Immature natural killer cell (primary cell): ENCODE results near the gene ACTR3C. TPM values are rescaled to one million over a fixed set of nuclear protein-coding genes. Genes with fewer than 3 reads are reported as not detected.
"Not testable (repeated sequence)": the region's sequence is repeated elsewhere in the genome, so short reads cannot be mapped to it uniquely, and the experiment has no call there.

Source experiments
- DNase-seq, 3 donors: peaks; one replicate each; pipeline ENCODE4 v3.0.0; 2022; ENCODE audit warnings: mixed read lengths in 1 of 3
- H3K27ac Mint-ChIP-seq, 6 donors: one replicate each; pipeline ENCODE4 v1.8.0; 2020; ENCODE audit warnings: mixed read lengths in 6 of 6, mild to moderate bottlenecking in 5 of 6, inconsistent platforms in 4 of 6, moderate library complexity in 3 of 6
- H3K27me3 Mint-ChIP-seq, 3 donors: one replicate each; pipeline ENCODE4 v1.8.0; 2020 to 2021; ENCODE audit warnings: low read depth in 3 of 3, mild to moderate bottlenecking in 3 of 3, mixed read lengths in 3 of 3, moderate library complexity in 3 of 3, inconsistent platforms in 1 of 3
- H3K36me3 Mint-ChIP-seq, 3 donors: one replicate each; pipeline ENCODE4 v1.8.0; 2020; ENCODE audit warnings: mixed read lengths in 3 of 3, inconsistent platforms in 2 of 3, mild to moderate bottlenecking in 2 of 3
- H3K4me1 Mint-ChIP-seq, 2 donors: one replicate each; pipeline ENCODE4 v1.8.0; 2020; ENCODE audit warnings: inconsistent platforms in 2 of 2, mild to moderate bottlenecking in 2 of 2, mixed read lengths in 2 of 2, moderate library complexity in 1 of 2
- H3K4me3 Mint-ChIP-seq, 5 donors: one replicate each; pipeline ENCODE4 v1.8.0; 2020; ENCODE audit warnings: mild to moderate bottlenecking in 5 of 5, mixed read lengths in 5 of 5, inconsistent platforms in 3 of 5, moderate library complexity in 3 of 5
- H3K9me3 Mint-ChIP-seq, 6 donors: one replicate each; pipeline ENCODE4 v1.8.0; 2020; ENCODE audit warnings: mild to moderate bottlenecking in 6 of 6, mixed read lengths in 6 of 6, inconsistent platforms in 4 of 6, moderate library complexity in 3 of 6
- polyA plus RNA-seq, 3 donors: library from polyadenylated mRNA; unstranded; fragments of 300-500 nt; fragmentation: Illumina TruSeq; gene quantifications; one replicate each; pipeline ENCODE4 v1.2.3, GENCODE V29; 2021

ACTR3C gene
- polyA plus RNA-seq, 3 donors from 2014 or later, result 3.6 to 8.8 (median 6.5) TPM

DNA sequence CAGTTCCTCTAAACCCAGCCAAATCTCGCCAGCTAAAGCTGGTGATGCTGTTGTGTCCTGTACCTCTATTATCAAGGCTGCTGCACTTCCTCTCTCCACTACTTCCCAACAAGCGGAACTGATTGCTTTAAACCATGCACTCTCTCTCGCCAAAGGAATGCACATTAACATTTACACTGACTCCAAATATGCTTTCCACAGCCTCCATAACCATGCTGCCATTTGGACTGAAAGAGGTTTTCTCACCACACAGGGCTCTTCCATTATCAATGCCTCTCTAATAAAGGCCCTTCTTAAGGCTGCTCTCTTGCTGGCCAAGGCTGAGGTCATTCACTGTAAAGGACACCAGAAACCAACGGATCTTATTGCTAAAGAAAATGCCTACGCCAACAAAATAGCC, 11.6 kb downstream of the ACTR3C start:
- H3K4me3 Mint-ChIP-seq, result no peak overlapping the region
- H3K36me3 Mint-ChIP-seq, result peaks cover 0 to 6% (median 4%) of the 10 kb centered on the region in 3 donors
- H3K9me3 Mint-ChIP-seq, result no peaks in the 10 kb centered on the region
- H3K27ac Mint-ChIP-seq, result no peak overlapping the region
- no peak for DNase-seq
- no peaks in the 10 kb centered on the region for H3K4me1 Mint-ChIP-seq
- H3K27me3 Mint-ChIP-seq, result peaks cover 0 to 5% (median 2%) of the 10 kb centered on the region in 3 donors

DNA sequence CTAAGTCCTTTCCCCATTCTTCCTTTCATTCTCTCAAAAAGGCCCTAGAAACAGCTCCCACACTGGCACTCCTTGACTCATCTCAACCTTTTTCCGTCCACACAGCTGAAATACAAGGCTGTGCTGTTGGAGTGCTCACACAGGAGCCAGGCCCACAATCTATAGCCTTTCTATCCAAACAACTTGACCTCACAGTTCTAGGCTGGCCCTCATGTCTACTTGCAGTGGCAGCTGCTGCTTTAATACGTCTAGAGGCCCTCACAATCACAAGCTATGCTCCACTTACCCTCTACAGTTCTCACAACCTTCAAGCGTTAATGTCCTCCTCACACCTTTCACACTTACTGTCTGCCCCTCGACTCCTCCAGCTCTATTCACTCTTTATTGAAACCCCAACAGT, 12.2 kb downstream of the ACTR3C start:
- H3K9me3 Mint-ChIP-seq, result no peaks in the 10 kb centered on the region
- no peak overlapping the region for H3K27ac Mint-ChIP-seq
- peaks cover 0 to 5% (median 2%) of the 10 kb centered on the region in 3 donors for H3K27me3 Mint-ChIP-seq
- DNase-seq, result no peak
- H3K4me1 Mint-ChIP-seq, result no peaks in the 10 kb centered on the region
- H3K36me3 Mint-ChIP-seq, result peaks cover 0 to 6% (median 4%) of the 10 kb centered on the region in 3 donors
- H3K4me3 Mint-ChIP-seq, result no peak overlapping the region

DNA sequence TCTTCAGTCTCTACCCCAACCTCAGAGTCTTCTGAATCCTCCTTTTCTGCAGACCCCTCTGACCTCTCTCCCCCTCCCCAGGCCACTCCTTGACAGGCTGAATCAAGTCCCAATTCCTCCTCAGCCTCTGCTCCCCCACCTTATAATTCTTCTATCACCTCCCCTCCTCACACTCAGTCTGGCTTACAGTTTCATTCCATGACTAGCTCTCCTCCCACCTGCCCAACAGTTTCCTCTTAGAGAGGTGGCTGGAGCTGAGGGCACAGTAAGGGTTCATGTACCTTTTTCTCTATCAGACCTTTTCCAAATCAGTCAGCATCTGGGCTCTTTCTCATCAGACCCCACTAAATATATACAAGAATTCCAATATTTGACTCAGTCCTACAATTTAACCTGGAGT, 14.8 kb downstream of the ACTR3C start:
- Mint-ChIP-seq H3K9me3 (no peaks in the 10 kb centered on the region), H3K4me3 (no peak overlapping the region), H3K27ac (peak overlapping the region in 1 of 6 donors; percentile 23), H3K36me3 (no peaks in the 10 kb centered on the region), H3K27me3 (peaks cover 0 to 5% (median 2%) of the 10 kb centered on the region in 3 donors), H3K4me1 (no peaks in the 10 kb centered on the region)
- no peak for DNase-seq

DNA sequence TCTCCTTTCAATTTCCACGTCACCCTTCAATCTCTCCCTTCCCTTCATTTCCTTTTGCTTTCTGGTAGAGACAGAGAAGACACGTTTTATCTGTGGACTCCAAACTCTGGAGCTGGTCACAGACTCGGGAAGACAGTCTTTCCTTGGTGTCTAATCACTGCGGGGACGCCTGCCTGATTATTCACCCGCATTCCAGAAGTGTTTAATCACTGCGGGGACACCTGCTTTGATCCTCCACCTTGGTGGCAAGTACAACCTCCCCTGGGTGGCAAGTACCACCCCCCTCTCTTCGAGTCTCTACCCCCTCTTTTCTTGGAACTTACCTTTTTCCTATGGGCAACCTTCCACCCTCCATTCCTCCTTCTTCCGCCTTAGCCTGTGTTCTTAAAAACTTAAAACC, 15.4 kb downstream of the ACTR3C start:
- no peaks in the 10 kb centered on the region for H3K36me3 Mint-ChIP-seq
- H3K4me1 Mint-ChIP-seq, result no peaks in the 10 kb centered on the region
- DNase-seq, result no peak
- no peak overlapping the region for H3K4me3 Mint-ChIP-seq
- H3K27me3 Mint-ChIP-seq, result peaks cover 0 to 5% (median 2%) of the 10 kb centered on the region in 3 donors
- H3K9me3 Mint-ChIP-seq, result no peaks in the 10 kb centered on the region
- no peak overlapping the region for H3K27ac Mint-ChIP-seq

DNA sequence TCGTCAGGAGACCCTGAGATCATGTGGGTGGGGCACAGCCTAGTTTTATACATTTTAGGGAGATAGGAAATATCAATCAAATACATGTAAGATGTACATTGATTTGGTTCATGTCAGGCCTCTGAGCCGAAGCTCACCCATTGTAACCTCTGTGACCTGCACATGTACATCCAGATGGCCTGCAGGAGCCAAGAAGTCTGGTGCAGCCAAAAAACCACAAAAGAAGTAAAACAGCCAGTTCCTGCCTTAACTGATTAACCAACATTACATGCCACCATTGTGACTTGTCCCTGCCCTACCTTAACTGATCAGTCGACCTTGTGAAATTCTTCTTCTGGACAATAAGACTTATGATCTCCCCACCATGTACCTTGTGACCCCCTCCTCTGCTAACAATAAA, 16.2 kb downstream of the ACTR3C start:
- no peak for DNase-seq
- no peaks in the 10 kb centered on the region for H3K4me1 Mint-ChIP-seq
- no peak overlapping the region for H3K4me3 Mint-ChIP-seq
- peaks cover 0 to 5% (median 2%) of the 10 kb centered on the region in 3 donors for H3K27me3 Mint-ChIP-seq
- no peak overlapping the region for H3K27ac Mint-ChIP-seq
- H3K9me3 Mint-ChIP-seq, result no peaks in the 10 kb centered on the region
- no peaks in the 10 kb centered on the region for H3K36me3 Mint-ChIP-seq

DNA sequence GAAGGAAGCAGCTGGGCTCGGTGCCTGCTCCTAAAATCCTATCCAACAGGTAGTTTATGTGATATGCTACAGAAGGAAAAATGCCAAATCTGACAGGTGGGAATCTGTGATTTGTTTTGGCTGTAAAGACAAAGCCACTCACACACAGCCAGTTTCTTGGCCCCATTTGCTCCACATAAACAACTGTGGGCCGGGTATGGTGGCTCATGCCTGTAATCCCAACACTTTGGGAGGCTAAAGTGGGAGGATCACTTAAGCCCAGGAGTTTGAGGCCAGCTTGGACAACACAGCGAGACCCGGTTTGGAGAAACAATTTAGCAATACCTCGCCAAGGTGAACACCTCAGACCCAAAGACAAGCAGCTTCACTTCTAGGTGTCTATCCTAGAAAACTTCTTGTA, 17.0 kb downstream of the ACTR3C start:
- H3K27me3 Mint-ChIP-seq, H3K9me3 Mint-ChIP-seq, H3K27ac Mint-ChIP-seq, H3K4me3 Mint-ChIP-seq, DNase-seq, H3K36me3 Mint-ChIP-seq, H3K4me1 Mint-ChIP-seq: not testable (repeated sequence)

DNA sequence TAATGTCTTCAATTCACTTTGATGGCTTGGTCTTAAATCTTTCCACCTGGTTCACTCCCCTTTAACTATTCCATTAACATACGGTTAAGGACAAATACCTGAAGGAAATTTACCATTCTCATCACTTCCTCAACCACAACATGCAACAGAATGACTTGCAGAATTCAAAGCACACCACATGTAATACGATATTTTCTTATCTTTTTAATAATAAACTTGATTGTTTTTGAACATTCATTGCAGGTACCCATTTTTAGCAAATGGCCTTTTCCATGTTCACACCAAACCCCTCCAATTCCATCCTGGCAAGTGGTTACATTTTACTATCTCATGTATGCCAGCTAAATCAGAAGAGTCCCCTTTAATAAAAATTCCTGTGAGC, 17.5 kb downstream of the ACTR3C start:
- not testable (repeated sequence) for H3K4me3 Mint-ChIP-seq, DNase-seq, H3K27ac Mint-ChIP-seq, H3K4me1 Mint-ChIP-seq, H3K36me3 Mint-ChIP-seq, H3K9me3 Mint-ChIP-seq, H3K27me3 Mint-ChIP-seq

DNA sequence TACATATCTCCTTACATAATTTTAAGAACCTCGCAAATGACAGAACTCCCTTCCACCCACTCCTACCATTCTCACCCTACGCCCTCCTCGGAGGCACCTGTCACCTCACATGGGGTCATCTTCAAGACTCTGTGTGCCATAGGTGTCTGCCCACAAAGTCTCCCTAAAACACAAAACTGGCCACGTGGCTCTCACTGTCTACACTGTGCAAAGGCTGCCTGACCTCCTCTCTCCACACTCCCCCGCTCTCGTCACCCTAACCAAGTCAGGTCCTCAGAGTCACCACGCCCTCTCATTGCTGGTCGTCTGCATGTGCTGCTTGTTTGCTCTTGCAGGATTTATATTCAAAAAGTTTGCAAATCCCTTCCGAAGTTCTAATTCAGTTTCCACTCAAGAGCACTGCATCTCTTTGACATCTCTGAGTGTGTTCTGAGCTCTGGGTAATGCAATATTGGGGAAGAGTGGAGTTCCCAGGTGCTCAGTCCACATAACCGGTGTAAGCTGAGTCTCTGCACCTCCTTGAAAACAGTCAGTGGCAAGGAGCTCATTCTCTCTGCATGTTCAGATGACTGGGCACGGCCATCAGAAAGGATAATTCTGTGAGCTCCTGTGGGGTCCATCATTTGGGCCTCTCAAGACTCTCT, 18.0 kb downstream of the ACTR3C start:
- H3K27me3 Mint-ChIP-seq, H3K9me3 Mint-ChIP-seq, H3K4me3 Mint-ChIP-seq, H3K36me3 Mint-ChIP-seq, DNase-seq, H3K27ac Mint-ChIP-seq, H3K4me1 Mint-ChIP-seq: not testable (repeated sequence)

DNA sequence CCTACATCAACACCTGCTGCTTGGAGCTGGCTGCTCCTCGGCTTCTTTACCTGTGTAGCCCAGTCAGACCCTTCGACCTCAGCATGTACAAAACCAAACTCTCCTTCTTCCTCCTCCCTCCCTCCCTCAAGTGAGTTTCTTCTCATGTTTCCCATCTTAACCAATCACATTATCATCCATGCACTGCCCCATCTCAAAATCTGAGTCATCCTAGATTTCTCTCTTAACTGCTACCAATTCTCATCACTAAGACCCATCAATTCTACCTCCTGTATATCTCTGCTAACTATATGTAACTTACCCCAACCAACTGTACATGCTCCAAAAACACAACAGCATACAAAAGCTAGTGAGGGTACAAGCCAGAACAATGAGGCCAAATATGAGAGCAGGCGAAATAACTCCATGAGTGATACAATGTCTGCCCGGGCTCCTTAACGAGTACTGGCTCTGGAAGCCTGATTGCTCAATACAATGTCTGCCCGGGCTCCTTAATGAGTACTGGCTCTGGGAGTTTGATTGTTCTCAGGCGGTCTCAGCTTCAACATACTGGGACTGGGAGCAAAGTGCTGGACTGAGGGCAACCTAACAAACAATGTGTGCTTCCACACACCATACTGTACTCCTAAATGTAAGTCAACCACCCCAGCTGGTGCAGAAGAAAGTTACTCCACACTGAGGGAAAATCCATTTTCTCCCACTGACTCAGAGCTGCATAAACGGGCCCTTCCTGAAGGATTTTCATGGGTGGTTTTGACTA, 18.7 kb downstream of the ACTR3C start:
- not testable (repeated sequence) for H3K9me3 Mint-ChIP-seq, H3K4me1 Mint-ChIP-seq, H3K4me3 Mint-ChIP-seq, H3K36me3 Mint-ChIP-seq, H3K27me3 Mint-ChIP-seq, DNase-seq, H3K27ac Mint-ChIP-seq

DNA sequence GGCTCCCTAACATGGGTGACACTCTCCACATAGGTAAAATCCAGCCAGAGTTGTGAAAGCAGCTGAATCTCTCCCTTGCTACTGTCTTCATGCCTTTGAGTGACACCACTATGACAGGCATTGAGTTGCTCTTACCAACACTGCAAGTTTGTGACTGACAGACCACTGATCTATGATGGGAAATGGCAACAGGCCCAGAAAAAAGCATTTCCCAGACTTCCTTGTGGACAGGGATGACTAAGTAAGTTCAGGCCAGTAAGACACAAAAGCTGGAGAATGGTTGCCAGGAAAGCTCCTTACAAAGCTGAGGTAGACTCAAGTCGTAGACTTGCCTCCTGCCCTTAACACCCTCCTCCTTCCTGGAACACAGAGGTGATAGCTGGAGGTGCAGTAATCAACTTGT, 20.4 kb downstream of the ACTR3C start:
- H3K9me3 Mint-ChIP-seq, H3K4me1 Mint-ChIP-seq, H3K4me3 Mint-ChIP-seq, DNase-seq, H3K27me3 Mint-ChIP-seq, H3K27ac Mint-ChIP-seq, H3K36me3 Mint-ChIP-seq: not testable (repeated sequence)

DNA sequence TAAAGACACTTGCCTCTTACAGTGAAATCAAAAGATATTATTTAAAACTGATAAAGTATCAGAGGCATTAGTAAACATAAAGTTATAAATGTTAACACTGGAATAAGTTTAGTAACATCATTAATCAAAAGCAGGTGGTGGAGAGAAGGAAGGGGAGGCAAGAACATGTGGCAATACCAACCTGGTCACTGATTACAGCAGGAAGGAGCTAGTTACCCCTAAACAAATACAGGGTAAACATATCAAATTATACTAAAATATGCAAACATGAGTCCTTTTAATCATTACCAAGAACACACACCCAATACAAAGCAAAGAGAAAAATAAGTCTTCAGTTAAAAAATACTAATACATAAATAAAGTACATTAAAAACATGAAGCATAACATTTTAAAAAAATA, 25.4 kb downstream of the ACTR3C start:
- DNase-seq, H3K9me3 Mint-ChIP-seq, H3K4me3 Mint-ChIP-seq, H3K27me3 Mint-ChIP-seq, H3K27ac Mint-ChIP-seq, H3K36me3 Mint-ChIP-seq, H3K4me1 Mint-ChIP-seq: not testable (repeated sequence)

DNA sequence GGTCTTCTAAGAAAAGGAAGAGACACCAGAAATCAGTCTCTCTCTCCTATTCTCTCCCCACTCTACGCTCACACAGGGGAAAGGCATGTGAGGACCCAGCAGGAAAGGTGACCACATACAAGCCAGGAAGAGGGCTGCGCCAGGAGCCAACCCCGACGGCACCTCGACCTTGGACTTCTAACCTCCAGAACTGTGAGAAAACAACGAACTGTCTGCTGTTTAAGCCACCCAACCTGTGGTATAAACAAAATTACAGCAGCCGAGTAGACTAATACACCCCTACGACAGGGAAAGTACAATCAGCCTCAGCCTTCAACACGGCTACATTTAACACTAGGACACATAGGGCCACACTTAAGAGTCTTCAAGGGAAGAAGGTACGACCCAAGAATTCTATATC, 26.5 kb downstream of the ACTR3C start:
- H3K9me3 Mint-ChIP-seq, H3K27ac Mint-ChIP-seq, DNase-seq, H3K4me1 Mint-ChIP-seq, H3K36me3 Mint-ChIP-seq, H3K4me3 Mint-ChIP-seq, H3K27me3 Mint-ChIP-seq: not testable (repeated sequence)

DNA sequence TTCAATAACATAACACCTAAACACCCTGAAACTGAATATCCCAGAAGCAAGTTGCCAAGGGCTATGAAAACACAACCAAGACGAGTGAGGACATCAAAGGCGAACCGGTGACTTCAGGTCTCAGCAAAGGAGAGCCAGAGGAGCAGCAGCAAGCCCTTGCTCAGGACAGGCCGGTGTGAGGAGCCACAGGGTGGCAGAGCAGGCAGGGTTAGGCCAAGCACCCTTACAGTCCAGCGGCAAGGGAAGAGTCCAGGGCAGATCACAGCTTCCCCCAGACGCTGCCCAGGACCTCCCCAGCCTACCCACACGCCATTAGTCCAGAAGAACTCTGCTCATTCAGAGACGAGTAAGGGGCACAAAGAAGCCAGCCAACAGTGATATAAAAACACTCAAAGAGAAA, 27.7 kb downstream of the ACTR3C start:
- not testable (repeated sequence) for H3K4me1 Mint-ChIP-seq

DNA sequence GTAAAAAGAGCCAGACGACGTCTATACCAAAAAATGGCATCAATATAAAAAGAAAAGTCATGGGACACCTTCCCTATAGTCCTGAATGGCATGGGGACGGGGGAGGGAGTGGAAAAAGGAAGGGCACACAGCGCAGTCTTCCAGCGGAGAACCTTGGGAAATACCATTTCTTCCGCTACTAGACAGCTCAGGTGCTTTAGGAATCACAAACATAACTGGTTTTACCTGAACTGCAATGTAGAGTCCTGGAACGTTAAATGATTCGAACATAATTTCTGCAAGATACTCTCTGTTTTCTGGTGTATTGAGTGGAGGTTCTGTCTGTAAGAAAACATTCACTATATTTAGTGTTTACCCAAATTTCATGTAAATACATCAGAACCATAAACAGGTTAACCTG, 28.3 kb downstream of the ACTR3C start:
- not testable (repeated sequence) for H3K4me3 Mint-ChIP-seq, H3K9me3 Mint-ChIP-seq, H3K27ac Mint-ChIP-seq, H3K36me3 Mint-ChIP-seq, H3K4me1 Mint-ChIP-seq, DNase-seq, H3K27me3 Mint-ChIP-seq

More for the DNA sequence above, 27.7 kb downstream of the ACTR3C start:
- not testable (repeated sequence) for H3K27ac Mint-ChIP-seq, H3K4me3 Mint-ChIP-seq, DNase-seq, H3K36me3 Mint-ChIP-seq, H3K27me3 Mint-ChIP-seq, H3K9me3 Mint-ChIP-seq

DNA sequence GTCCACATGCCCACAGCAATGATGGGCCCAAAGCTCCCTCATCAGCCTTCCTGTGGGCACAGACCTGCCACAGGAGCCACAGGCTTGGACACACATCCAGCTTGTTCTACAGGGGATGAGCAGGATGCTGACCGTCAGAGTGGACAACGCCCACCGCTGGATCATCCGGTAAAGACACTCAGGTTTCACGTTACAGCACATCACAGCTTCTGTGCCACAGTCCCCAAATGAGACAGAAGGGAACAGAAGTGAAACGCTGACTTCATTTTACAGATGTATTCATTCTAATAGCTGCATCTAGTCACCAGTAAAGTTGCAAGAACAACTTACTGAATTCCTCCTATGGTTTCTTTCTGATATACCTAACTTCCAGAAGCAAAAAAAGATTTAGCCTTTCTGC, 33.0 kb downstream of the ACTR3C start:
- not testable (repeated sequence) for H3K27me3 Mint-ChIP-seq, H3K4me1 Mint-ChIP-seq, H3K4me3 Mint-ChIP-seq, H3K9me3 Mint-ChIP-seq, DNase-seq, H3K27ac Mint-ChIP-seq, H3K36me3 Mint-ChIP-seq
